C4-2B (cell line): ENCODE measurements around the gene MROH2A.

Source experiments
- ZFX ChIP-seq: fragments of 450-650 bp; IDR thresholded peaks from 2 replicates; pipeline ENCODE4 v1.6.1; 2017
- TF ChIP-seq, protein P1 (sequence below): fragments of 450-650 bp; conservative IDR thresholded peaks from 2 replicates; pipeline ENCODE4 v1.5.1; 2017; ENCODE audit warnings: mild to moderate bottlenecking

DNA sequence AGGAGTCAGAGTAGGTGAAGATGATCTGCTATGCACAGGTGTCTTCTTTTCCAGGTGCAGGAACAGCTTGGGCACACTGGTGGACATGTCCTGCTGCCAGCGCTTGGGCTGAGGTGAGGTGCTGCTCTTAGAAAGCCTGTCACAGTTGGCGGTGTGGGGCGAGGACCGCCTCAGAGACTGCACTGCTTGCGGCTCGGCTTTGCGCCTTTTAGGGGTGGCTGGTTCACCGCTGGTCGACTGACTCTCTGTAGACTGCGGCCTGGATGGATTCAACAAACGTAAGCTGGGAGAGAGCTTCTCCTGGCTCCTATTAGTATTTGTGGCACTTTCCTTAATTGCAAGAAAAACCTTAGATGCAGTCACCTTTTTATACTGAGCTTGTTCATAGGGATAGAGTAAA lies 88.3 kb downstream of the MROH2A start:
- TF ChIP-seq, protein P1, sequence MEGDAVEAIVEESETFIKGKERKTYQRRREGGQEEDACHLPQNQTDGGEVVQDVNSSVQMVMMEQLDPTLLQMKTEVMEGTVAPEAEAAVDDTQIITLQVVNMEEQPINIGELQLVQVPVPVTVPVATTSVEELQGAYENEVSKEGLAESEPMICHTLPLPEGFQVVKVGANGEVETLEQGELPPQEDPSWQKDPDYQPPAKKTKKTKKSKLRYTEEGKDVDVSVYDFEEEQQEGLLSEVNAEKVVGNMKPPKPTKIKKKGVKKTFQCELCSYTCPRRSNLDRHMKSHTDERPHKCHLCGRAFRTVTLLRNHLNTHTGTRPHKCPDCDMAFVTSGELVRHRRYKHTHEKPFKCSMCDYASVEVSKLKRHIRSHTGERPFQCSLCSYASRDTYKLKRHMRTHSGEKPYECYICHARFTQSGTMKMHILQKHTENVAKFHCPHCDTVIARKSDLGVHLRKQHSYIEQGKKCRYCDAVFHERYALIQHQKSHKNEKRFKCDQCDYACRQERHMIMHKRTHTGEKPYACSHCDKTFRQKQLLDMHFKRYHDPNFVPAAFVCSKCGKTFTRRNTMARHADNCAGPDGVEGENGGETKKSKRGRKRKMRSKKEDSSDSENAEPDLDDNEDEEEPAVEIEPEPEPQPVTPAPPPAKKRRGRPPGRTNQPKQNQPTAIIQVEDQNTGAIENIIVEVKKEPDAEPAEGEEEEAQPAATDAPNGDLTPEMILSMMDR, result no peak
- no peak for TF ChIP-seq ZFX
